SIG-M5 (cell line): Measurements from ENCODE around the gene SRGAP1.
"Not testable (repeated sequence)": the region's sequence is repeated elsewhere in the genome, so short reads cannot be mapped to it uniquely, and the experiment has no call there.

Source experiments
- DNase-seq: peaks from one replicate; lab custom pipeline; 2025; lab: John Stamatoyannopoulos, UW

The SRGAP1 gene

DNA sequence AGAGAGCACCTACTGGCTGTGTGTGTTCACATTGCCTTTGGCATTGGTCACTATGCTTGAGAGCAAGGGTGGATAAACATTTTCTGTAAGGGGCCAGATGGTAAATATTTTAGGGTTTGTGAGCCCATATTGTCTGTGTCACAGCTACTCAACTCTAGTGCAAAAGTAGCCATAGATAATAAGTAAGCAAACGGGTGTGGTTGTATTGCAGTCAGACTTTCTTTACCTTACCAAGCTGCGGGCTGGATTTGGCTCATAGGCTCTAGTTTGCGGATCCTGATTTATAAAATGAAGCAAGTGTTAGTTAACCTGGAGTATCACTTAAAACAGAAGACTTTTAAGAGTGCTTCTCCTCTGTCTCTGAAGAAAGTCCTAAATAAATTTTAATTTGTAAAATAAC, 208.6 kb downstream of the SRGAP1 start:
- no peak for DNase-seq

DNA sequence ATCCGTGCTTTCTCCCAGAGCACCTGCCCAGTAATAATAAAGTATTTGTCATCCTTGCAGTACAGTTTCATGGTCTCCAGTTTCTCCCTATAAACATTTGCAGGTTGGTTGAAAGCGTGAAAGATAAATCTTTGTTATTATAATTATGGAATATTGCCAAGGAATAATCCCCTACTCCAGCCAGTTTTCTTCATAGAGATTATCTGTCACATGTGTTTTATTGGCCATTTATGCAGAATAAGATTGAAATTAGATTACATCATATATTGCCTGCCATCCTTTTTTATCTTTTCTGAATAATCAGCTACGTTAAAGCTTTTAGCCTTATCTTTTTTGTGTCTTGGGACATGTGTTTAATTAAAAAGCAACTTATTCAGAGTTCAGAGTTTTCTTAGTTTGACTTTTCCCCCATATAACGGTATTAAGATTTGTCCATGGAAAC, 209.6 kb downstream of the SRGAP1 start:
- DNase-seq = no peak

DNA sequence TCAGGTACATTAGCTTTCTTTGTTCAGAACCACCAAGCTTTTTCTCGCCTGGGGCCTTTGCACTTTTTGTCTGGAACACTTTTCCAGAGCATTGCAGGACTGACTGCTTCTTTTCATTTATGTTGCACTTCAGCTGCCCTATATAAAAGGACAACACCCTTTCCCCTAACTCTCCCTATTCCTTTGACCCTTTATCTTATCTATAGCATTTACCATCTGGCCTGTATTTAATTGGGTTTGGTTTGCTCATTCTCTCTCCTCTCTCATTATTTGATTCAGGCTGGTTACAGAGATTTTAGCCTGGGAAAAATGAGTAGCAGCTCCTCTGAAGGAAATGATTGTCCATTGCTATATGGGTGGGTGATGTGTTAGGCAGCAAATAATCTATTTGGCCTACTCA, 212.2 kb downstream of the SRGAP1 start:
- DNase-seq = no peak

DNA sequence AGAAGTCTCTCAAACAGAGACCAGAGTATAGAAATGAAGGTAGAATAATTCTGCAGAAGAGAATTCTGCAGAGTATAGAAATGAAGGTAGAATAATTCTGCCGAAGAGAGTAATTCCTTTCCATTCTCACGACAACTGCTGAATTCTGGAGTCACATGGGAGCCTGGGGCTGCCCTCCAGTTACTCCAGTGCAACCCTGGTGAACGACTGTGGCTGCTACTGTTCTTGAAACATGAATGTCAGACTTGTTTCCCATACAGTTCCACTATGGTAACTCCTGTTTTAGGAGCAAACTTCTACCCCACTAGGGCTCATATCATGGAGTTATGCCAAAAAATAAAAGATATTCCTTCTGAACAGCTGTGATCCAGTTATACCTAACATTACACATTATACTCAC, 213.2 kb downstream of the SRGAP1 start:
- no peak for DNase-seq

DNA sequence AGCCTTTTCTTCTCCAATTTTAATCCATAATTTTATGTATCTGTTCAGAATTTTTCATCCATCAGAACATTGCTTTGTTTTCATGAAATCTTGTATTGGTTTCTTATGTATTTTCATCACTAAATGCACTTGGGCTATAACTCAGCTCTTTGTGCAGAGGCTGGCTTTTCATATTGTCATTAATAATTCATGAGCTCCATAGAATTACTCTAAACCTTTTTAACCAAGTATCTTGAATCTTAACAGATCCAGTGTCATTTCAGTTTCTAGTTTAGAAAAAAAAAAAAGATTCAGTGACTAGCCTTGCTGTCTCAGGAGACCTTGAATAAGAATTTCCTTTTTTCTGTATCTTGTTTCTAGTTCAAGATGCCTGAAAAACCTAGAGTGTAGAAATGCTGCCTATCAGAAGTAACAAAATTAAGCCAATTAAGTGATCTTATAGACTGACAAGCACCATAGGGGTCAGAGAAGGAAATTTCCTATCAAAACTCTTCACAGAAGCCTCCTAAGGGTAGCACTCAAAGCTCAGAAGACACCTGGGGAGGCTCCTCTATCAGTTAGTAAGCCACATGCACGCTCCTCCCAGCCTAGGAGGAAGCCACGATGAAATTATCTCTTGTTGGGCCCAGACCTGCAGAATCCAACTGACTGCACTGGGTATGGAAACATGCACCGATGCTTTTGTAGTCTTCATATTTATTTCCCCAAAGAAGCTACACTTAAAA, 214.2 kb downstream of the SRGAP1 start:
- DNase-seq = no peak

DNA sequence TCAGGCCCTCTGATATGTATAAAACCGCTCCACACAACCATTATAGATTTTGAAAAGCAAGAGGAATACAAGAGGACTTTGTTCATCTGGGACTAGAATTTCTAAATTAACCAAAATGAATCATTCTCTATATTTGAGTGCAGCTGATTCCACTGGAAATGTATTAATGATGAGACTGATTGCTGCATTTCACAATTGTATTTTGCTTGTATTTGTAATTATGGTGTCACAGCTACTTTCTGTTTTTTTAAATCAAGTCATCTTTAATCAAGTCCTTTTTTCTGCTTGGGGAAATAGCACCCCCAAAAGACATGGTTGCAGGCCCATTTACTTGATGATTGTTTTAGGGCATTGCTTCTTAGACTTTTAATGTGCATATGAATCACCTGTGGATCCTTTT, 215.2 kb downstream of the SRGAP1 start:
- DNase-seq = no peak

DNA sequence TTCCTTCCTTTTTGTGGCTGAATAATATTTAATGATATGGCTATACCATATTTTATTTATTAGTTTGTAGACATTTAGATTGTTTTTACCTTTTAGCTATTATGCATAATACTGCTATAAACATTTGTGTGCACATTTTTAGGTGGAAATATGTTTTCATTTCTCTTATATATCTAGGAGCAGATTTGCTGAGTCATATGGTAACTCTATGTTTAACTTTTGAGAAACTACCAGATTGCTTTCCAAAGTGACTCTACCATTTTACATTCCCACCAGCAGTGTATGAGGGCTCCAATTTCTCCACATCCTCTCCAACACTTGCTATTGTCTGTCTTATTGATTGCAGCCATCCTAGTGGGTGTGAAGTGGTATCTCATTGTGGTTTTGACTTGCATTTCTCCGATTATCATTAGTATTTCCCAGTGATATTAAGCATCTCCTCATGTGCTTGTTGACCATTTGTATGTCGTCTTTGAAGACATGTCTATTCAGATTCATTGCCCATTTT, 217.4 kb downstream of the SRGAP1 start:
- DNase-seq = no peak

DNA sequence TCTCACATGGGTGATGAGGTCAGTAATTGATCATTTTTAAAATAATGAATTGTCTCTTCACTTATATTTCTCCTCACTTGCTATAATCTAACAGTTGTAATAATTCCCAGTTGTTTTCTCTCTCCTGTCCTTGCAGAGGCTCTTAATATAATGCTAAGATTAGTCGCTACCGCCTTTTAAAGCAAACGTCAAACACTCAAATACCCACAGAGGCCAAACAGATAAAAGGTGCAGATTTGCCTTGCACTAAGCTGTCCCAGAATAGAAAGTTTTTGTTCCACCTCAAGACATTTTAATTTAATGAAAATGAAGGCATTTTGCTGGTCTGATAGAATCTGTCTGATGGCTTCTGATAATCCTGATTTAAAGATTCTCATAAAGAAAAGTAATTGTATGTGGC, 218.6 kb downstream of the SRGAP1 start:
- DNase-seq = no peak

DNA sequence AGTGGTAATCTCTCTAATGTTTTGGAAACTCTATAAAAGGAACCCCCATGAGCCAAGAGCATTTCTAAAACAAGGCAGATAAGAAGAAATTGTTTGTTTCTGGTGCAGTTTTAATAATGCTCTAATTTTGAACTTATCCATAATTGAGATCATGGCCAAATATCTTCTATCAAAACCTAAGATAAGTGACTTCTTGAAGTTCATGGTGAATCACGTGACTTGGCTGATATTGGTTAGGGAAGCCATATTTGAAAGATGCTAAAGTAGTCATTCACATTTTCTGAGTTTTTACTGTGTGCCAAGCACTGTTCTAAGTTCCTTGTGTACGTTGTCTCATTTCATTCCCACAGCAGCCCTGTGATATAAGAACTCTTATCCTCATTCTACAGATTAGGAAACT, 219.7 kb downstream of the SRGAP1 start:
- DNase-seq = no peak

DNA sequence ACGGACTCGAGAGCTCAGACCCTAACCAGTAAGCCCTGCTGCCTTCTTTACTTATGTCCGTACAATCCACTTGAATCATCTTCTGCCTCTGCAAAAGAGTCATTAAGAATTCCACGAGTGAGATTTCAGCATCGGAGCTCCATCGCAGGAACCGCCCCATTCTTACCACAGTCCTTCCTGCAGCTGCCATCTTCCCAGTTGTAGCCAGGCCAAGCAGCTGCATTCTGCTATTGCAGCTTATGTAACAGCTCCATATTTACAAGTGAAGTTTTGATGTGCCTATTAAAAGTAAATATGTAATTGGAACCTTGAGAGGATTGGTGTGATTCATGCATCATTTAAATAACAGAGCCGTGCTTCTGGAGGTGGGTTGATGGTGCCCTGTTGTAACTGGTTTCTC, 220.2 kb downstream of the SRGAP1 start:
- no peak for DNase-seq

DNA sequence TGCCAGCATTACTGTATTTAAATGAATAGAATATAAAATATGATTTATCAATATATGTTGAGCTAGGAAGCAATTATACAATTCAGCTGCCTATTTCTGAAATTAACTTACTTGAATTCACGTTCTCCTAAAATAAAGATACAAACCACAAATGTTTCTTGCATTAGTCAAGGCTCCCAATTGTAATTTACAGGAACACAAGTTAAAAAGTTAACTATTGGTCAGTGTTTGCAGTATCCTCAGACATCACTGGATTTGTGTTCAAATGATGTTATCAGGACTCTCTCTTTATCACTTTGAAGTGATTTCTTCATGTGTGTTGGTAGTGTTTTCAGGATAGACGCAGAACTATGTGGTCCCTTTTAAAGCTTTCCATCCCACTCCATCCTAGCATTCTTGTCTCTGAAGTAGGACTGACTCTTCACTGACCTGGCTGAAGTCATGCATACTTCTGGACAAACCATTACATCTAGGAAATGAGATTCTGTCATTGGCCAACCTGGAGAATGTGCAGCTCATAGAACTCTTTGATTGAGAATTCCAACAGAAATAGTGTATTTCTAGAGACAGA, 221.5 kb downstream of the SRGAP1 start:
- no peak for DNase-seq

DNA sequence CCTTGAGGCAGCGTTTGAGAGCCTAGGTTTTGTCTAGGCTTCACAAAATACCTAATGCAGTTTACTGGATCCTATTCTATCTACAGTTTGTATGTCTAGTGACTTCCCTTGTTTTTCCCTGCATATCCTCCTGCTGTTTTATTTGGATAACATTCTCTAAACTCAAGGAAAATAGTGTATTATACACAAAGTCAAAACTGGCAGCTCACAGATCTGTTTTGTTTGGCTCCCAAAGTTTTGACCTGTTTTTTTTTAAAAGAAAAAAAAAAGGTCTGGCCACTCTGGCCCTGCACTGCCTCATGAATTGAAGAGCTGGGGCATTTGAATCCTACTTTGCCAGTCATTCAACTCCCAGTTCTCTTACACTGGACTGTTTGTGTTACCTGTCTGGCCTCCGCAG, 222.3 kb downstream of the SRGAP1 start:
- DNase-seq = no peak

DNA sequence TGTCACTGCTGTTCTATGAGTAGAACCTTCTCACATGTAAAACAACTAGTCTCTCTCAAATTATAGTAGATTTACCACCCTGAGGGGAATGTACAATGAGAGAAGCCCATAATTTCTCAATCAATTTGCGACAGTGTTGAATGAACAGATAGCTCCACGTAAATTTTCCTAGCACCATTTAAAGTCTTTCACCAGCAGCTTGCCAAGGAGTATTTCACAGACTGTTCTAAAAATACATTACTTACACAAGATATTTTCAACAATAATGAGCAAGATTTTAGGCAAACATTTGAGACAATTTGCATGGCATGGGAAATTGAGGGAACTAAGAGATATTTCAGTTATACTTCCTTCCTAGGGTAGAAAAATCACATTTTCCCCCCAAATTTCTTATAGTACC, 226.0 kb downstream of the SRGAP1 start:
- no peak for DNase-seq

DNA sequence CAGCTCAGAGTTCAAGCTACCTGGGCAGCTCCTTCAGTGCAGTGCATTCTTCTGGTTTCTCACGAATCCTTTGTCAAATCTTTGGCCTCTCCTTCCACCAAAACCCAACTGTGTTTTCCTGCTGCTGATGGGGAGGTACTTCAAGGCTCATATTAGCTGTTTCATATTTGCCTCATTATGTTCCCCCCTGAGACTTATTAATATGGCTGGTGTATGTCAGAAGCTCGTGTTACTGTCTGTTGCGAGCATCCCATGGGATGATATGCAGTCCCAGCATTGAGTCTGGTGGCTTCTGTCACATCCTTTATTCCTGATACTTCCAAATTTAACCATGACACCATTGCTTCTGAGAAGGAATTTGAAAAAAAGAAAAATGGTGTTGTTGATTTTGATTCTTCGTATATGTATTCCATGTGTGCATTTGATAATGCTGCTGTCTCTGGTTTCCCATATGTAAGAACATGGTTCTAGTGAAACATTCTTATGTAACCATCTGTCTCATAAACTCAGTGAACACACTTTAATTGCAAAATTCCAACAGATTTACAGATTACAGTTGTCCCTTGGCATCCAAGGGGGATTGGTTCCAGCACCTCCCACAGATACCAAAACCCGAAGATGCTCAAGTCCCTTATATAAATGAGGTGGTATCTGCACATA, 228.5 kb downstream of the SRGAP1 start:
- DNase-seq = no peak

DNA sequence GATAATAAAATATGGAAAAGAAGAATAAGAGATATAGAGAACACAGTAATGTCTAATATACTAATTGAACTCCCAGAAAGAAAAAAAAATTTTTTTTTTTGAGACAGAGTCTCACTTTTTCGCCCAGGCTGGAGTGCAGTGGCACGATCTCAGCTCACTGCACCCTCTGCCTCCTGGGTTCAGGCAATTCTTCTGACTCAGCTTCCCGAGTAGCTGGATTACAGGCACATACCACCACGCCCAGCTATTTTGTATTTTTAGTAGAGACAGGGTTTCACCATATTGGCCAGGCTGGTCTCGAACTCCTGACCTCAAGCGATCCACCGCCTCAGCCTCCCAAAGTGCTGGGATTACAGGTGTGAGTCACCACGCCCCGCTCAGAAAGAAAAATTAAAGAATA, 232.1 kb downstream of the SRGAP1 start:
- not testable (repeated sequence) for DNase-seq

DNA sequence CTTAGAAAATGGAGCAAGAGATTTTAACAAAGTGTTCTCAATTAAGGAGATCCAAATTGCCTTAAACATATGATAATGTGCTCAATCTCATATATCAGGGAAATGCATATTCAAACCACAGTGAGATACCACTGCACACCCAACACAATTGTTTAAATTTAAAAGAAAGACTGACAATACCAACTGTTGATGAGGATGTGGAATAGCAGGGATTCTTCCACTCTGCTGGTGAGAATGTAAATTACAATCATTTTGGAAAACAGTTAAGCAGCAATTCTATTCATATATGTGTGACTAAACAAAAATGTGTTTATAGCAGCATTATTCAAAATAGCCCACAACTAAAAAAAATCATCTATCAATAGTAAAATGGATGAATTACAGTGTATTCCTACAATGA, 233.4 kb downstream of the SRGAP1 start:
- no peak for DNase-seq

DNA sequence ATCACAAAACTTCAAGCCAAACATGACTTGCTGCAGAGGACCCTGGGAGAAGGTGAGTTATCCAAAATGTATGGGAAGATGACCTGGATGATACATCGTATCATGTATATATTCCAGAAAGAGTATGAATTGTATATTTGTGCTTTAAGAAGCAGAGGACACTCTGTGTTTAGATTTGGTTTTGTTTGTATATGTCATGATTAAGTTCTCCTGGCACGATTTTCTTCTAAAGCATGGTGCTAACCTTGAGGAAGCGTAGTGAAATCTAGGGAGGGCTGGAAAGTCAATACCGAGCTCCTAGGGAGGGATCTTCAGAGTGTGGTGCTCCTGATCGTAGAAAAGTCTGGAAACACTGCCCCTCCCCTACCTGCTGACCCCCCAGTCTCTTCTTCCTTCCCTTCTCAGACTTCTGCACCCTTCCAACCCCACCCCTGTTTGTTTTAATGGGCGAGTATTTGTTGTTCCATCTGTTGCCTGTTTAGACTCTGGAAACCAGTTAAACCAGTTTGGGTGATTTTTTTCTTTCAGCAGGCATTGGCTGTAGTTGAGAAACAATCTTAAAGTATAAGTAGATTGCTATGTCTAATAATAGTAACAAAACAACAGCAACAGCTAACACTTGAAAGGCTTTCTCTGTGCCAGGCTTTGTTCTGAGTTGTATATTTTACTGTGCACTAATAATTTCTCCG, 236.0 kb downstream of the SRGAP1 start:
- DNase-seq = no peak

DNA sequence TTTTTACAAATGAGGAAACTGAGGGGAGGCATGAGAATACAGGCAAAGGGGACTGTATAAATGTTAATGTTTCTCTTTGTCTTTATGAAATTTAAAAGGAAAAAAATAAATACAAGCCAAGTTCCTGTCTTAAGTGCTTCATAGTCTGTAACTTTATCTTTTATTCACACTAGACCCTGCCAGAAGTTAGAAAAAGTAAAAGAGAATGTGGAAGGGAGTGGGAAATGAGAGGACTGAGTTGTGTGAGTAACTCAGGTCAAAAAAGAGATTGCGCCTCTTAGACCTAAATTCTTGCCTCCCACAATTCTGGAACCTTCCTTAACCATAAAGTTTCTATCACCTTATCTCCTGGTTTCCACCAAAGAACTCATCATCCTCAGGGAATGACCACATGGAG, 236.5 kb downstream of the SRGAP1 start:
- no peak for DNase-seq

DNA sequence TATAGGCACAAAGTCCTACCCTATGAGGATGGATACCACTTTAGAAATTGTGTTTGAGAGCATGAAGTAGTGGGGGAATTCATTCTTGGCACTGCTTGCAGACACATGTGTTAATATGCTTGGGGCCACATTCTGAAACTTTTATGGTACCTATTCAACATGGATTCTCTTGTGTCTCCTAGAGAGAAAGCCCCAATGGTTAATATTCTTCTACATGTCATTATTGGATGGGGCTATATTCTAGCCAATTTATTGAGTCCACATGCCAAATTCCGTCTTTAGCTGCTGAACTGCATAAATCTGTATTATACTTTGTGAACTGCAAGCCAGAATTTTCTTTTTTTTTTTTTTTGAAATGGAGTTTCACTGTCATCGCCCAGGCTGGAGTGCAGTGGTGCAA, 237.6 kb downstream of the SRGAP1 start:
- DNase-seq = no peak

DNA sequence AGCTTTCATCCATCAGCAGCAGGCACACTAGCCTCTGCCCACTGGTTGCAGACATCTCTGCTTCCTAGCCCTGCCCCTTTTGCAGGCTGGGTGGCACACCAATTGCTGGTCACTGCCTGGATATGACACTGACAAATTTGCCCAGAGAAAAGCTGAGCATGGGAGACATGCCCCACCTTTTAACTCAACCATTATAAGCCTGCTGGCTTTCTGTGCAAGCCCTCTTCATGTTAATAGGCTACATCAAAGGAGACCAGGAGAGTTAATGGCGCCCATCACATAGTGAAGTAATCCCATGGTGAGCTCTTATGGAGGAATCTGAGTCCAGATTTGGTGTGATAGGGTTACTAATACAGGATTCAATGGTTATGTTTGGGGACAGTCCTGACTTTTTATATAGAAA, 238.4 kb downstream of the SRGAP1 start:
- no peak for DNase-seq

DNA sequence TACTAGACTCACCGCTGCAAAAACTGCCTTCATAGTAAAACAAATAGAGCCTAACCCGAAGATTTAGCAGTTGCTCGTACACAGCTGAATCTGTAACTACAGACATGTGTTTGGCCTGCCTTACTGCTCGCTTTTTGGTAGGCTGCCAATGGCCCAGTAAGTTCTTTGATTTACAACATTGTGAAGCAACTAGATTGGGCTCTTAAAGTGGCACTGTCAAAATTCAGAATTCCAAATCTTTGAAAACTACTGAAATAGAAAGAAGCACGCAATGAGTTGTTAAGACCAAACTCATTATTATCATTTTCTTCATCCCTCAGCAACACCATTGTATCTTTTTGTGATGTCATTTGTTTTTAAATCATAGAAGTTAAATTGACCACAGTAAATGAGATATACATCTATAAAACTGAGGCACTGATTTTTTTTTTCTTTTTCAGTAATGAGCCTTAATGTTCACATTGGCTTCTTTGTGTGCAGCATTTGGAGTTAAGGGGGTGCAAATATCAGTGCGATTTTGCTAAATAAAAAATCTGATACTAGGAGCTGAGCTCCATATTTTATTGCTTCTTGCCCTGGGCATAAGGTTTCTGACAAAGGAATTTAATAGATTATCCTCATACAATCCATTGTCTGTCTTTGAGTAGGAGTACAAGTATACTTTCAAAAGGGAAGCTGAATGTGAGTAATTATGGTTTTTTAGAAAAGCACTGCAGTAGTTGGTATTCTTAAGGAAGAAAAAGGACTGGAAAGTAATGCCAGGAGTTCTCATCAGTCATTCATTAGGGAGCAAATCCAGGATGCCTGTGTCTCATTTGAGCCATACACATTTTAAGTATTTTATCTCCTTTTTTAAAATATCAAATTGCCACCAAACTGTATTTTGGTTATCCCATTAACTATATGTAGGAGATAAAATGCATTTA, 239.0 kb downstream of the SRGAP1 start:
- DNase-seq = no peak

DNA sequence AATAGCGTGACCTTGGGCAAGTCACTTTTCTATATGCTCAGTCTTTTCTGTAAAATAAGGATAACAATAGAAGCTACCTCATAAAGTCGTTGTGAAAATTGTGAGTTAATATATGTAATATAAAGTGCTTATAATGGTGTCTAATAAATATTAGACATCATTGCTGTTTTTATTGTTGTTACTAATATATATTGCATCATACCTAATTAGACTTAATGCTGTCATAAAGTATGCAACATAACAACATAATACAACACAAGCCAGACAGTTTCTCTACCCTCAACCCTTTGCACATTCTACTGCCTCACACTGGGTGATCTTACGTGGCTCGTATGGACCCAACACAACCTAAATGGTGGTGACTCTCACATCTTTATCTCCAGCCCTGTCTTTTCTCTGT, 240.7 kb downstream of the SRGAP1 start:
- DNase-seq = no peak
